OCI-LY1 (cell line): ENCODE data around the gene TARS3.

Experiments
- H2AFZ ChIP-seq: fragments of 200-600 bp; sonication (generic), shearing (Covaris generic); 2 replicates; pipeline ENCODE4 v1.6.0; 2014; ENCODE audit warnings: antibody characterized with exemption, mild to moderate bottlenecking, low read length
- H3F3A ChIP-seq: fragments of 200-600 bp; sonication (generic), shearing (Covaris generic); 2 replicates; pipeline ENCODE4 v1.6.0; 2014; ENCODE audit warnings: mild to moderate bottlenecking, antibody characterized with exemption, low read length, moderate library complexity; ENCODE audit not compliant: insufficient read depth
- H3K27ac ChIP-seq: fragments of 200-600 bp; sonication (generic); 2 replicates; pipeline ENCODE4 v1.5.1; 2014; ENCODE audit warnings: low read length, mixed run types, mild to moderate bottlenecking, low read depth; ENCODE audit not compliant: poor library complexity, severe bottlenecking
- H3K27me3 ChIP-seq: fragments of 200-600 bp; sonication (generic); 2 replicates; pipeline ENCODE4 v1.6.0; 2014; ENCODE audit warnings: antibody characterized with exemption, mild to moderate bottlenecking, low read length, moderate library complexity; ENCODE audit not compliant: insufficient read depth
- H3K36me3 ChIP-seq: fragments of 200-600 bp; sonication (generic); 2 replicates; pipeline ENCODE4 v1.6.1; 2014; ENCODE audit warnings: mild to moderate bottlenecking, antibody characterized with exemption, low read length, moderate library complexity, mixed read lengths; ENCODE audit not compliant: insufficient read depth
- H3K4me1 ChIP-seq: fragments of 200-600 bp; sonication (generic); 2 replicates; pipeline ENCODE4 v1.5.1; 2014; ENCODE audit warnings: mild to moderate bottlenecking, low read length, moderate library complexity; ENCODE audit not compliant: insufficient read depth, severe bottlenecking
- H3K4me2 ChIP-seq: fragments of 200-600 bp; sonication (generic), shearing (Covaris generic); 2 replicates; pipeline ENCODE4 v1.6.1; 2014; ENCODE audit warnings: low read length
- H3K4me3 ChIP-seq: fragments of 200-600 bp; sonication (generic); 2 replicates; pipeline ENCODE4 v1.5.1; 2014; ENCODE audit warnings: low read length, low read depth, mild to moderate bottlenecking, mixed read lengths; ENCODE audit not compliant: poor library complexity, severe bottlenecking
- H3K79me2 ChIP-seq: fragments of 200-600 bp; shearing (Covaris generic); 2 replicates; pipeline ENCODE4 v1.6.1; 2016; ENCODE audit warnings: mixed run types, low read length, mixed read lengths; ENCODE audit not compliant: insufficient read depth
- H3K9ac ChIP-seq: fragments of 200-600 bp; sonication (generic), shearing (Covaris generic); 2 replicates; pipeline ENCODE4 v1.6.1; 2014; ENCODE audit warnings: mild to moderate bottlenecking, low read length, mixed read lengths
- H3K9me2 ChIP-seq: fragments of 200-600 bp; sonication (generic), shearing (Covaris generic); 2 replicates; pipeline ENCODE4 v1.6.1; 2014; ENCODE audit warnings: low read depth, mild to moderate bottlenecking, low read length, mixed read lengths
- H3K9me3 ChIP-seq: fragments of 200-600 bp; shearing (Covaris generic); 2 replicates; pipeline ENCODE4 v1.6.1; 2014; ENCODE audit warnings: low read length, mixed read lengths
- H4K20me1 ChIP-seq: fragments of 200-600 bp; sonication (generic), shearing (Covaris generic); 2 replicates; pipeline ENCODE4 v1.6.0; 2016; ENCODE audit warnings: mild to moderate bottlenecking, low read length; ENCODE audit not compliant: insufficient read depth
- CTCF ChIP-seq: fragments of 200-600 bp; sonication (generic), shearing (Covaris generic); IDR thresholded peaks from 2 replicates; pipeline ENCODE4 v1.5.1; 2017; ENCODE audit warnings: mild to moderate bottlenecking, antibody characterized with exemption, low read length, moderate library complexity, mixed read lengths
- EZH2 ChIP-seq: fragments of 200-600 bp; sonication (generic), shearing (Covaris generic); IDR thresholded peaks from 2 replicates; pipeline ENCODE4 v1.8.0; 2017; ENCODE audit warnings: borderline replicate concordance, mixed run types, mild to moderate bottlenecking, antibody characterized with exemption, low read length, moderate library complexity, mixed read lengths

The TARS3 gene

GRCh38 chr15:101613130-101614000, 110.9 kb downstream of the TARS3 start:
- H3K4me2 ChIP-seq, result no peak overlapping the region
- no peak overlapping the region for H3K4me3 ChIP-seq

GRCh38 chr15:101612676-101613075, 111.6 kb downstream of the TARS3 start:
- H3K27ac ChIP-seq, result no peak overlapping the region

More at GRCh38 chr15:101613130-101614000, 110.9 kb downstream of the TARS3 start:
- Histone ChIP-seq H4K20me1 (no peaks in the 10 kb centered on the region), H3K36me3 (no peaks in the 10 kb centered on the region), H3K27ac (no peak overlapping the region), H3K9me3 (no peaks in the 10 kb centered on the region), H3K27me3 (no peaks in the 10 kb centered on the region), H3K9me2 (no peaks in the 10 kb centered on the region), H2AFZ (no peak overlapping the region), H3K4me1 (no peaks in the 10 kb centered on the region), H3K79me2 (no peaks in the 10 kb centered on the region), H3F3A (no peaks in the 10 kb centered on the region), H3K9ac (no peak overlapping the region)
- no peak for TF ChIP-seq CTCF

GRCh38 chr15:101611580-101612299, 112.5 kb downstream of the TARS3 start:
- no peak overlapping the region for H3K4me2 ChIP-seq
- no peaks in the 10 kb centered on the region for H3K27me3 ChIP-seq
- no peaks in the 10 kb centered on the region for H3K79me2 ChIP-seq
- H3K36me3 ChIP-seq, result no peaks in the 10 kb centered on the region
- H3F3A ChIP-seq, result no peaks in the 10 kb centered on the region
- no peaks in the 10 kb centered on the region for H3K9me2 ChIP-seq
- no peak overlapping the region for H3K9ac ChIP-seq
- no peak overlapping the region for H3K27ac ChIP-seq
- H2AFZ ChIP-seq, result no peak overlapping the region
- no peaks in the 10 kb centered on the region for H3K9me3 ChIP-seq
- H3K4me3 ChIP-seq, result no peak overlapping the region
- H3K4me1 ChIP-seq, result no peaks in the 10 kb centered on the region
- no peak for TF ChIP-seq CTCF
- no peak for TF ChIP-seq EZH2
- H4K20me1 ChIP-seq, result no peaks in the 10 kb centered on the region

More at GRCh38 chr15:101612676-101613075, 111.6 kb downstream of the TARS3 start:
- Histone ChIP-seq H3F3A (no peaks in the 10 kb centered on the region), H3K9ac (no peak overlapping the region), H3K4me3 (no peak overlapping the region), H3K9me2 (no peaks in the 10 kb centered on the region), H3K4me1 (no peaks in the 10 kb centered on the region), H3K4me2 (no peak overlapping the region), H3K27me3 (no peaks in the 10 kb centered on the region), H3K9me3 (no peaks in the 10 kb centered on the region), H3K79me2 (no peaks in the 10 kb centered on the region), H3K36me3 (no peaks in the 10 kb centered on the region), H2AFZ (no peak overlapping the region), H4K20me1 (no peaks in the 10 kb centered on the region)
- no peak for TF ChIP-seq EZH2
- no peak for TF ChIP-seq CTCF
